NOMO-1 treated with DMSO at 0.1 percent for 48 hours (cell line): ENCODE measurements around the gene NFIX.

Experiments used
- DNase-seq: peaks from one replicate; lab custom pipeline; 2025; ENCODE audit not compliant: unreplicated experiment; lab: John Stamatoyannopoulos, UW

Gene NFIX

GRCh38 chr19:13035820-13036365, 40.6 kb downstream of the NFIX start:
- DNase-seq: no peak

GRCh38 chr19:13036366-13036976, 41.2 kb downstream of the NFIX start:
- no peak for DNase-seq

GRCh38 chr19:13037161-13037560, 41.9 kb downstream of the NFIX start:
- no peak for DNase-seq

GRCh38 chr19:13037731-13038130, 42.5 kb downstream of the NFIX start:
- no peak for DNase-seq

GRCh38 chr19:13038306-13039210, 43.3 kb downstream of the NFIX start:
- no peak for DNase-seq

GRCh38 chr19:13039211-13039789, 44.0 kb downstream of the NFIX start:
- DNase-seq: no peak

- no peak for DNase-seq
Measured at GRCh38 chr19:13040232-13040947, 45.1 kb downstream of the NFIX start.

GRCh38 chr19:13040948-13041292, 45.6 kb downstream of the NFIX start:
- DNase-seq: no peak

- DNase-seq: no peak
Measured at GRCh38 chr19:13042443-13043130, 47.3 kb downstream of the NFIX start.

GRCh38 chr19:13043285-13043684, 48.0 kb downstream of the NFIX start:
- DNase-seq: peak; percentile 24

- DNase-seq: no peak
Measured at GRCh38 chr19:13044231-13044836, 49.1 kb downstream of the NFIX start.

- DNase-seq: no peak
Measured at GRCh38 chr19:13045812-13046211, 50.5 kb downstream of the NFIX start.

GRCh38 chr19:13047374-13047773, 52.1 kb downstream of the NFIX start:
- DNase-seq: no peak

- no peak for DNase-seq
Measured at GRCh38 chr19:13050274-13050673, 55.0 kb downstream of the NFIX start.

GRCh38 chr19:13051557-13052165, 56.4 kb downstream of the NFIX start:
- no peak for DNase-seq

- no peak for DNase-seq
Measured at GRCh38 chr19:13052447-13053175, 57.3 kb downstream of the NFIX start.

GRCh38 chr19:13053238-13053637, 58.0 kb downstream of the NFIX start:
- DNase-seq: no peak

- no peak for DNase-seq
Measured at GRCh38 chr19:13053761-13054625, 58.7 kb downstream of the NFIX start.
